NCI-H2227 (cell line): Measurements from ENCODE around the gene HOXB8.

Source experiments
- DNase-seq: peaks from one replicate; lab custom pipeline; 2025; ENCODE audit not compliant: unreplicated experiment; lab: John Stamatoyannopoulos, UW

Gene HOXB8

GRCh38 chr17:48615047-48615962 lies at the start of gene HOXB8:
Gene HOXB8 (minus strand): TSS chr17:48615292. CDS start chr17:48614704, 588 bp downstream.
- DNase-seq, result peak; percentile 38

- no peak for DNase-seq
These were observed 48.2 kb upstream of the HOXB8 start for GRCh38 chr17:48663134-48663924.

- DNase-seq, result no peak
These were observed 40.8 kb upstream of the HOXB8 start for GRCh38 chr17:48655913-48656312.

GRCh38 chr17:48649741-48650140 lies 34.6 kb upstream of the HOXB8 start:
- DNase-seq, result no peak

- no peak for DNase-seq
These were observed 32.8 kb upstream of the HOXB8 start for GRCh38 chr17:48647963-48648245.

- DNase-seq, result peak; percentile 67
These were observed 32.2 kb upstream of the HOXB8 start for GRCh38 chr17:48647103-48647962.

- peak; percentile 71 for DNase-seq
These were observed 31.4 kb upstream of the HOXB8 start for GRCh38 chr17:48646183-48647102.

- DNase-seq, result no peak
These were observed 30.6 kb upstream of the HOXB8 start for GRCh38 chr17:48645639-48646182.

GRCh38 chr17:48644910-48645557 lies 29.9 kb upstream of the HOXB8 start:
- DNase-seq, result no peak

GRCh38 chr17:48644159-48644558 lies 29.1 kb upstream of the HOXB8 start:
- DNase-seq, result no peak

GRCh38 chr17:48643697-48644012 lies 28.6 kb upstream of the HOXB8 start:
- no peak for DNase-seq

- no peak for DNase-seq
These were observed 28.0 kb upstream of the HOXB8 start for GRCh38 chr17:48642843-48643696.

GRCh38 chr17:48642059-48642842 lies 27.2 kb upstream of the HOXB8 start:
- no peak for DNase-seq

- no peak for DNase-seq
These were observed 26.5 kb upstream of the HOXB8 start for GRCh38 chr17:48641541-48642058.

GRCh38 chr17:48640858-48641180 lies 25.7 kb upstream of the HOXB8 start:
- no peak for DNase-seq

GRCh38 chr17:48639982-48640857 lies 25.1 kb upstream of the HOXB8 start:
- no peak for DNase-seq

GRCh38 chr17:48639136-48639535 lies 24.0 kb upstream of the HOXB8 start:
- DNase-seq, result no peak
